ENCODE data around the gene ADGRD1. TPM values are rescaled to one million over a fixed set of nuclear protein-coding genes. Genes with fewer than 3 reads are reported as not detected.

The ADGRD1 gene
- total and polyA plus RNA-seq, 2 of the 8 experiments (the other 6 are each of a cell fraction or from before 2014, with no cell fraction given) = 0.36 to 0.48 TPM

- TF ChIP-seq SIN3A (conservative IDR thresholded peaks at IDR 0.05 in 1 of 2, IDR thresholded peaks at IDR 0.05 in 1 of 2; ENCODE audit: low read depth in 1 of 2, low read length in 2 of 2) = no peak
- TF ChIP-seq YY1 (IDR thresholded peaks at IDR 0.05; ENCODE audit: low read depth, low read length) = no peak
- TF ChIP-seq RNF2 (IDR thresholded peaks at IDR 0.05; ENCODE audit: borderline replicate concordance, low read depth, low read length, missing control alignments, poor library complexity, severe bottlenecking) = no peak
- no peak for TF ChIP-seq HDAC2 (IDR thresholded peaks at IDR 0.05; ENCODE audit: borderline replicate concordance in 1 of 2, low read depth in 2 of 2, low read length in 2 of 2)
Observed at GRCh38 chr12:131034631-131035244, 81.0 kb downstream of the ADGRD1 start (continued).

Data from H1 (cell line).